NCI-H2029 (cell line): Measurements from ENCODE around the gene KCNJ14.

Source experiments
- DNase-seq: peaks from one replicate; lab custom pipeline; 2025; lab: John Stamatoyannopoulos, UW

Gene KCNJ14

GRCh38 chr19:48455171-48455907 lies at the start of gene KCNJ14:
KCNJ14 (plus strand) TSS chr19:48455574; CDS start chr19:48461725, 6,151 bp downstream.
- no peak for DNase-seq

- DNase-seq: no peak
These were observed 49.5 kb upstream of the KCNJ14 start for GRCh38 chr19:48405850-48406249.

- DNase-seq: peak; percentile 21
These were observed 41.3 kb upstream of the KCNJ14 start for GRCh38 chr19:48413879-48414587.

GRCh38 chr19:48415395-48415794 lies 40.0 kb upstream of the KCNJ14 start:
- DNase-seq: peak; percentile 91

- DNase-seq: no peak
These were observed 39.6 kb upstream of the KCNJ14 start for GRCh38 chr19:48415806-48416221.

GRCh38 chr19:48417421-48417820 lies 38.0 kb upstream of the KCNJ14 start:
- no peak for DNase-seq

GRCh38 chr19:48418317-48419064 lies 36.9 kb upstream of the KCNJ14 start:
- no peak for DNase-seq

- no peak for DNase-seq
These were observed 36.0 kb upstream of the KCNJ14 start for GRCh38 chr19:48419158-48419920.

GRCh38 chr19:48421548-48421947 lies 33.8 kb upstream of the KCNJ14 start:
- no peak for DNase-seq

- DNase-seq: no peak
These were observed 30.6 kb upstream of the KCNJ14 start for GRCh38 chr19:48424694-48425219.

GRCh38 chr19:48428670-48429069 lies 26.7 kb upstream of the KCNJ14 start:
- no peak for DNase-seq

GRCh38 chr19:48433337-48433736 lies 22.0 kb upstream of the KCNJ14 start:
- DNase-seq: no peak

- DNase-seq: no peak
These were observed 18.8 kb upstream of the KCNJ14 start for GRCh38 chr19:48436586-48436985.

- no peak for DNase-seq
These were observed 13.9 kb upstream of the KCNJ14 start for GRCh38 chr19:48441360-48442050.

- DNase-seq: no peak
These were observed 13.0 kb upstream of the KCNJ14 start for GRCh38 chr19:48442116-48443035.

- peak; percentile 47 for DNase-seq
These were observed 12.1 kb upstream of the KCNJ14 start for GRCh38 chr19:48443256-48443655.

- no peak for DNase-seq
These were observed 11.6 kb upstream of the KCNJ14 start for GRCh38 chr19:48443731-48444128.

- DNase-seq: no peak
These were observed 11.0 kb upstream of the KCNJ14 start for GRCh38 chr19:48444129-48444935.

GRCh38 chr19:48444936-48445200 lies 10.5 kb upstream of the KCNJ14 start:
- no peak for DNase-seq

- DNase-seq: peak; percentile 73
These were observed 10.1 kb upstream of the KCNJ14 start for GRCh38 chr19:48445256-48445605.
